ENCODE results near the gene GGNBP2.

GGNBP2 gene

DNA sequence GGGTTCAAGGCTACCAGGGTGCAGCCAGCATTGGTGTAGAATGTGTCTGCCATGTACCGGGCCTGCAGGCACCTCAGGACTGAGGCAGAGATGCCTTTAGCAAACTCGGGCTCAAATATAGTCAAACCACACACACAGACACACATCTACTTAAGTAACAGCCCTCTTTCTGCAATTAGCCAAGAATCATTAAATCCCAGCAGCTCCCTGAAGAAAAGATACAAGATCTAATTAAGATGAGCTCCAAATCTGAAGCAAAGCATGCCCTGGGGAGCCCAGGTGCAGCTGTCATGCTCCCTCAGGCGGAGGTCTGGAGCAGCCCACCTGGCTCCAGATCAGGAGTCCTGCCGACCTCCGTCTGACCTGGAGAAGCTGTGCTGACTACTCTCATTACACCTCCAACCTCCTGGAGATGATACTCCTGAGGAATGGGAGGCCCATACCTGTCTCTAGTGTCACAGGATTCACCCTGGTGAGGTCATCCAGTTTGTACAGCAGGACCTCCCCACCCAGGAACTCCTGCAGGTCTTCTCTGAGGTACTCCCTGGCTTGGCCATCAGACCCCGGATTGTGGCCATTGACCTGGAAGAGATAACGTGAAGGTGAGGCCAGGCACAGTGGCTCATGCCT is 17.0 kb upstream of the GGNBP2 start:
- H3K9me3 ChIP-seq (ENCODE audit: insufficient read depth, low read length): no peaks in the 10 kb centered on the region
- no peak overlapping the region for H3K27ac ChIP-seq (ENCODE audit: low read length)
- H3K9ac ChIP-seq (ENCODE audit: low read length): no peak overlapping the region
- no peaks in the 10 kb centered on the region; the same call in 1 of the 2 replicates for H3K79me2 ChIP-seq (ENCODE audit: low read length)
- no peaks in the 10 kb centered on the region; the same call in 1 of the 2 replicates for H4K20me1 ChIP-seq (ENCODE audit: insufficient read depth, low read length)
- H3K4me1 ChIP-seq (ENCODE audit: low read length): no peaks in the 10 kb centered on the region
- H3K27me3 ChIP-seq (ENCODE audit: low read depth, low read length): no peaks in the 10 kb centered on the region
- H3K36me3 ChIP-seq (replicated peaks; ENCODE audit: low read depth, low read length): peaks cover 54% of the 10 kb centered on the region
- H3K4me2 ChIP-seq (ENCODE audit: low read length): no peak overlapping the region
- H2AFZ ChIP-seq (ENCODE audit: low read depth, low read length): no peak overlapping the region
- TF ChIP-seq EZH2phosphoT487 (IDR thresholded peaks at IDR 0.05; ENCODE audit: low read depth) (no peak), CTCF (IDR thresholded peaks at IDR 0.05; ENCODE audit: low read depth, low read length) (no peak)
- H3K4me3 ChIP-seq (ENCODE audit: low read length): no peak overlapping the region

DNA sequence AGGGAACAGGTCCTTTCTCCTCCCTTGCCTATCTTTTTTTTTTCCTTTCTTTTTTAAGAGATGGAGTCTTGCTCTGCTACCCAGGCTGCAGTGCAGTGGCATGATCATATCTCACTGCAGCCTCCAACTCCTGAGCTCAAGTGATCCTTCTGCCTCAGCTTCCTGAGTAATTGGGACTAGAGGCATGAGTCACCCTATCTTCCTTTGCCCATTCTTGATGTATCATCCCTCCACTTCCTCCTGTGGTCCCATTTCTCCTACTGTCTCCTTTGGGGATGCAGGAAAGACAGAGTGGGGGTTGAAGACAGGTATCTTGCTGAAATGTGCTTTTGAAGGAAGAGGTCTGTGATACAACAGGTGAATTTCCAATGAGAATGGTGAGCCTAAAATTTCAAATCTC is 15.6 kb upstream of the GGNBP2 start:
- Histone ChIP-seq H3K27me3 (ENCODE audit: low read depth, low read length) (no peaks in the 10 kb centered on the region), H3K4me3 (ENCODE audit: low read length) (no peak overlapping the region), H3K9me3 (ENCODE audit: insufficient read depth, low read length) (no peaks in the 10 kb centered on the region), H4K20me1 (ENCODE audit: insufficient read depth, low read length) (no peaks in the 10 kb centered on the region; the same call in 1 of the 2 replicates), H3K79me2 (ENCODE audit: low read length) (peaks cover 8% of the 10 kb centered on the region), H3K9ac (ENCODE audit: low read length) (no peak overlapping the region), H3K4me2 (ENCODE audit: low read length) (no peak overlapping the region), H3K4me1 (ENCODE audit: low read length) (peaks cover 6% of the 10 kb centered on the region), H3K27ac (ENCODE audit: low read length) (no peak overlapping the region), H2AFZ (ENCODE audit: low read depth, low read length) (no peak overlapping the region), H3K36me3 (replicated peaks; ENCODE audit: low read depth, low read length) (peaks cover 58% of the 10 kb centered on the region)
- no peak for TF ChIP-seq EZH2phosphoT487 (IDR thresholded peaks at IDR 0.05; ENCODE audit: low read depth)
- no peak for TF ChIP-seq CTCF (IDR thresholded peaks at IDR 0.05; ENCODE audit: low read depth, low read length)

DNA sequence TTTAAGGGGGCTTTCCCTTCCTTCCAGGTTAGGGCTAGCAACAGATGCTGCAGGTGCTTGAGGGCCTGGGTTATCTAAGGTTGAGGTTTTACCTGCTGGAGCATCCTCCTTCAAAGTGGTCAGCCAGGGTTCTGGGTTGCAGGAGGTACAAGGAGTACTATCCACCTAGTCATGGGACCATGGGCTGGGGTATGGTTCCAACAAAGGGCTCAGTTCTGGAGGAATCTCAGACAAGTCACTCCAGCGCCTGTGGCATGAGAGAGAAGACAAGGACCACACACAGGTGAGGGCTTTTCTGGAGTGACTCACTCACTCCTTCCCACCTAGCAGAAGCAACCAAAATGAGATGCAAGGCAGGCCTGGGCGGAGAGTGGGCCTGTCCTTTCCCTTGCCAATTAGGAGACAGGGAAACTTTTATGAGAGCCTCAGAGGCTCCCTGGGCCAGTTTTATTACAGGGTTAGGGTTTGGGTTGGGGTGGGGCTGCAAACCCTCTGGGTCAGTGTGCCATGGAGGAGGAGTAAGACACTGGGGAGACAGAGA is 12.2 kb upstream of the GGNBP2 start:
- H3K79me2 ChIP-seq (ENCODE audit: low read length): peaks cover 31% of the 10 kb centered on the region
- no peak overlapping the region for H3K9ac ChIP-seq (ENCODE audit: low read length)

More for the DNA sequence above, 12.2 kb upstream of the GGNBP2 start:
- H3K4me3 ChIP-seq (ENCODE audit: low read length): no peak overlapping the region
- no peak overlapping the region for H3K27ac ChIP-seq (ENCODE audit: low read length)
- peaks cover 48% of the 10 kb centered on the region for H3K36me3 ChIP-seq (replicated peaks; ENCODE audit: low read depth, low read length)
- H3K4me1 ChIP-seq (ENCODE audit: low read length): peaks cover 12% of the 10 kb centered on the region
- H3K4me2 ChIP-seq (ENCODE audit: low read length): no peak overlapping the region
- no peak for TF ChIP-seq EZH2phosphoT487 (IDR thresholded peaks at IDR 0.05; ENCODE audit: low read depth)
- TF ChIP-seq CTCF (IDR thresholded peaks at IDR 0.05; ENCODE audit: low read depth, low read length): no peak
- H2AFZ ChIP-seq (ENCODE audit: low read depth, low read length): no peak overlapping the region
- no peaks in the 10 kb centered on the region for H3K27me3 ChIP-seq (ENCODE audit: low read depth, low read length)
- peaks cover 3% of the 10 kb centered on the region; the same call in 1 of the 2 replicates for H3K9me3 ChIP-seq (ENCODE audit: insufficient read depth, low read length)
- no peaks in the 10 kb centered on the region; the same call in 1 of the 2 replicates for H4K20me1 ChIP-seq (ENCODE audit: insufficient read depth, low read length)

Measured in OCI-LY3 (cell line).